OCI-LY1 (cell line): ENCODE results near the gene SMIM5.
A peak's percentile ranks its signal among the peaks of the same experiment; 100 is the strongest.

ENCODE experiments used
- H2AFZ ChIP-seq: fragments of 200-600 bp; sonication (generic), shearing (Covaris generic); 2 replicates; pipeline ENCODE4 v1.6.0; 2014; ENCODE audit warnings: antibody characterized with exemption, mild to moderate bottlenecking, low read length
- H3F3A ChIP-seq: fragments of 200-600 bp; sonication (generic), shearing (Covaris generic); 2 replicates; pipeline ENCODE4 v1.6.0; 2014; ENCODE audit warnings: mild to moderate bottlenecking, antibody characterized with exemption, low read length, moderate library complexity; ENCODE audit not compliant: insufficient read depth
- H3K27ac ChIP-seq: fragments of 200-600 bp; sonication (generic); 2 replicates; pipeline ENCODE4 v1.5.1; 2014; ENCODE audit warnings: low read length, mixed run types, mild to moderate bottlenecking, low read depth; ENCODE audit not compliant: poor library complexity, severe bottlenecking
- H3K27me3 ChIP-seq: fragments of 200-600 bp; sonication (generic); 2 replicates; pipeline ENCODE4 v1.6.0; 2014; ENCODE audit warnings: antibody characterized with exemption, mild to moderate bottlenecking, low read length, moderate library complexity; ENCODE audit not compliant: insufficient read depth
- H3K36me3 ChIP-seq: fragments of 200-600 bp; sonication (generic); 2 replicates; pipeline ENCODE4 v1.6.1; 2014; ENCODE audit warnings: mild to moderate bottlenecking, antibody characterized with exemption, low read length, moderate library complexity, mixed read lengths; ENCODE audit not compliant: insufficient read depth
- H3K4me1 ChIP-seq: fragments of 200-600 bp; sonication (generic); 2 replicates; pipeline ENCODE4 v1.5.1; 2014; ENCODE audit warnings: mild to moderate bottlenecking, low read length, moderate library complexity; ENCODE audit not compliant: insufficient read depth, severe bottlenecking
- H3K4me2 ChIP-seq: fragments of 200-600 bp; sonication (generic), shearing (Covaris generic); 2 replicates; pipeline ENCODE4 v1.6.1; 2014; ENCODE audit warnings: low read length
- H3K4me3 ChIP-seq: fragments of 200-600 bp; sonication (generic); 2 replicates; pipeline ENCODE4 v1.5.1; 2014; ENCODE audit warnings: low read length, low read depth, mild to moderate bottlenecking, mixed read lengths; ENCODE audit not compliant: poor library complexity, severe bottlenecking
- H3K79me2 ChIP-seq: fragments of 200-600 bp; shearing (Covaris generic); 2 replicates; pipeline ENCODE4 v1.6.1; 2016; ENCODE audit warnings: mixed run types, low read length, mixed read lengths; ENCODE audit not compliant: insufficient read depth
- H3K9ac ChIP-seq: fragments of 200-600 bp; sonication (generic), shearing (Covaris generic); 2 replicates; pipeline ENCODE4 v1.6.1; 2014; ENCODE audit warnings: mild to moderate bottlenecking, low read length, mixed read lengths
- H3K9me2 ChIP-seq: fragments of 200-600 bp; sonication (generic), shearing (Covaris generic); 2 replicates; pipeline ENCODE4 v1.6.1; 2014; ENCODE audit warnings: low read depth, mild to moderate bottlenecking, low read length, mixed read lengths
- H3K9me3 ChIP-seq: fragments of 200-600 bp; shearing (Covaris generic); 2 replicates; pipeline ENCODE4 v1.6.1; 2014; ENCODE audit warnings: low read length, mixed read lengths
- H4K20me1 ChIP-seq: fragments of 200-600 bp; sonication (generic), shearing (Covaris generic); 2 replicates; pipeline ENCODE4 v1.6.0; 2016; ENCODE audit warnings: mild to moderate bottlenecking, low read length; ENCODE audit not compliant: insufficient read depth
- EZH2 ChIP-seq: fragments of 200-600 bp; sonication (generic), shearing (Covaris generic); IDR thresholded peaks from 2 replicates; pipeline ENCODE4 v1.8.0; 2017; ENCODE audit warnings: borderline replicate concordance, mixed run types, mild to moderate bottlenecking, antibody characterized with exemption, low read length, moderate library complexity, mixed read lengths
- TF ChIP-seq, protein P1 (sequence below): fragments of 200-600 bp; sonication (generic), shearing (Covaris generic); IDR thresholded peaks from 2 replicates; pipeline ENCODE4 v1.5.1; 2017; ENCODE audit warnings: mild to moderate bottlenecking, antibody characterized with exemption, low read length, moderate library complexity, mixed read lengths

Gene SMIM5

DNA sequence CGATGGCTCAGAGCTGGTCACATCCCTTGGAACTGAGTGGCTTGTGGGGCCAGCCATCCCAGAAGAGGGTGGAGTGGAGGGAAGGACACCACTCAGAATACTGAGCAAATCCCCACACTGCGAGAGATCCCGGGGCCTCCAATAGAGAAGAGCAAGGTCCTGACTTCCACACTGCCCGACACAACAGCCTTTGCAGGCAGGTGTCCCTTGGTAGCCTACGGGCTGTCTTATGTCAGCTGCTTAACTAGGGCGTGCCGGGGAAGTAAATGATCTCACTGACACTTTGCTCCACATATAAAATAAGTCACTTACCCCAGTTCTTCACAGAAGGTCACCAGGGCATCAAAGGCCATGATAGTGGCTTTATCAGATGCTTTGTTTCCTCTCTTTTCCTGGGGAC, 17.6 kb downstream of the SMIM5 start:
- H3K4me1 ChIP-seq = peaks cover 10% of the 10 kb centered on the region
- no peak overlapping the region for H2AFZ ChIP-seq
- TF ChIP-seq, protein P1, sequence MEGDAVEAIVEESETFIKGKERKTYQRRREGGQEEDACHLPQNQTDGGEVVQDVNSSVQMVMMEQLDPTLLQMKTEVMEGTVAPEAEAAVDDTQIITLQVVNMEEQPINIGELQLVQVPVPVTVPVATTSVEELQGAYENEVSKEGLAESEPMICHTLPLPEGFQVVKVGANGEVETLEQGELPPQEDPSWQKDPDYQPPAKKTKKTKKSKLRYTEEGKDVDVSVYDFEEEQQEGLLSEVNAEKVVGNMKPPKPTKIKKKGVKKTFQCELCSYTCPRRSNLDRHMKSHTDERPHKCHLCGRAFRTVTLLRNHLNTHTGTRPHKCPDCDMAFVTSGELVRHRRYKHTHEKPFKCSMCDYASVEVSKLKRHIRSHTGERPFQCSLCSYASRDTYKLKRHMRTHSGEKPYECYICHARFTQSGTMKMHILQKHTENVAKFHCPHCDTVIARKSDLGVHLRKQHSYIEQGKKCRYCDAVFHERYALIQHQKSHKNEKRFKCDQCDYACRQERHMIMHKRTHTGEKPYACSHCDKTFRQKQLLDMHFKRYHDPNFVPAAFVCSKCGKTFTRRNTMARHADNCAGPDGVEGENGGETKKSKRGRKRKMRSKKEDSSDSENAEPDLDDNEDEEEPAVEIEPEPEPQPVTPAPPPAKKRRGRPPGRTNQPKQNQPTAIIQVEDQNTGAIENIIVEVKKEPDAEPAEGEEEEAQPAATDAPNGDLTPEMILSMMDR = no peak
- no peak overlapping the region for H3K4me3 ChIP-seq
- H3K9me2 ChIP-seq = no peaks in the 10 kb centered on the region
- no peaks in the 10 kb centered on the region for H3K79me2 ChIP-seq
- H3K27me3 ChIP-seq = no peaks in the 10 kb centered on the region
- H4K20me1 ChIP-seq = no peaks in the 10 kb centered on the region
- H3K9me3 ChIP-seq = no peaks in the 10 kb centered on the region
- H3F3A ChIP-seq = no peaks in the 10 kb centered on the region
- H3K9ac ChIP-seq = no peak overlapping the region
- H3K36me3 ChIP-seq = peaks cover 49% of the 10 kb centered on the region; the same call in 1 of the 2 replicates
- H3K4me2 ChIP-seq = no peak overlapping the region
- H3K27ac ChIP-seq = no peak overlapping the region

DNA sequence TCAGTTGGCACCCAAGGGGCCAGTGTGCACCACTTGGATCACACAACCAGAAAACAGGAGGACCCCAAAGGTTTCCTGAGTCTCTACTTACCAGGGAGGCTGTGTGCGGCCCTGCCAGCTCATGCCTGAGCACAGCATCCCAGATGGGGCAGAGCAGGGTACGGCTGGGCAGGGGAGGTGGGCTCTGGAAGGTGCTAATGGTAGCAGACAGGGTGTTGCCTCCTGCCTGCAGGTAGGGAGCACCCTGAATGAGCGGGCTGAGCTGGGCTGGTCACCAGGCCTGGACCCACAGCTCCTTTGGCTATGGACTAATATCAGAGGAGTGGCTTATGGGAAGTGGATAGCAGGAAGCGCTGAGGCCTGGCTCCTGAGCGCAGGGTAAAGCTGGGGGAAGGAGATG, 19.1 kb downstream of the SMIM5 start:
- Histone ChIP-seq H3K9ac (no peak overlapping the region), H3K9me3 (no peaks in the 10 kb centered on the region), H3K4me2 (no peak overlapping the region), H3K79me2 (no peaks in the 10 kb centered on the region), H2AFZ (no peak overlapping the region), H3K27me3 (no peaks in the 10 kb centered on the region), H3K27ac (no peak overlapping the region), H3K4me3 (no peak overlapping the region), H3K36me3 (peaks cover 55% of the 10 kb centered on the region; the same call in 1 of the 2 replicates), H4K20me1 (no peaks in the 10 kb centered on the region), H3K4me1 (peaks cover 10% of the 10 kb centered on the region), H3K9me2 (no peaks in the 10 kb centered on the region), H3F3A (no peaks in the 10 kb centered on the region)
- TF ChIP-seq, protein P1 = no peak
- no peak for TF ChIP-seq EZH2

DNA sequence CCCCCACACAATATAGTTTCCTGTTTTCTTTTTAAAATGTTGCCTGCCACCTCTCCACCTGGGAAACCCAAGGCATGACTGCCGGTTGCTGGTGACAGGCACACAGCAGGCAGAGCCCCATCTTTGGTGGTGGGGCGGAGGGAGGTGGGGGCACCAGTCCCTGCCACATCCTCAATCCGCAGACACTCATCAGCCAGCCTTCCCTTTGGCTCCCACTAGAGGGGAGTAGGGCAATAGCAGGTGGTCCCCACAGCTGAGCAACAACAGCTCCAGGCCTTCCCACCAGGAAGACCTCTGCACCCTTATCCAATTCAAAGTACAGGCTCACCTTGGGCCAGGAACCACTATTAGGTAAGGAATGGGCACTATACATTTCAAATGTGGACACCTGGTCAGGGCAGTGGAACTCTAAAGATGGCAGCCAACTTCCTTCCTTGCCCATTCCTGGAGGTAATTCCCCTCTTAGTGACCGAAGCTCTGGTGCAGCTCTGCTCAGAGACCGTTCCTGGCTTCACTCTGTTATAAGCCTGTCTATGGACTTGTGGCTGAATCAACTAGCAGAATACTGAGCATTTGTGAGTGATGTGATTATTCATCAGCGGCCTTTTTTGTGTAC, 19.8 kb downstream of the SMIM5 start:
- Histone ChIP-seq H4K20me1 (no peaks in the 10 kb centered on the region), H2AFZ (no peak overlapping the region), H3K36me3 (peaks cover 53% of the 10 kb centered on the region; the same call in 1 of the 2 replicates), H3K9me2 (no peaks in the 10 kb centered on the region), H3K4me1 (peaks cover 10% of the 10 kb centered on the region), H3K27me3 (no peaks in the 10 kb centered on the region), H3K9me3 (no peaks in the 10 kb centered on the region), H3K9ac (no peak overlapping the region), H3K27ac (no peak overlapping the region), H3K79me2 (no peaks in the 10 kb centered on the region), H3K4me3 (no peak overlapping the region), H3K4me2 (no peak overlapping the region), H3F3A (no peaks in the 10 kb centered on the region)
- TF ChIP-seq, protein P1 = peak; percentile 86
- TF ChIP-seq EZH2 = no peak
